Neuronal stem cell (in vitro differentiated cells): ENCODE measurements around the gene UNC45A.

ENCODE experiments used
- DNase-seq: peaks from one replicate; pipeline ENCODE4 v3.0.0-alpha.2; 2013; ENCODE audit warnings: low spot score
- H2AFZ ChIP-seq: one replicate; pipeline ENCODE4 v1.6.1; 2013; ENCODE audit warnings: mild to moderate bottlenecking, low read length, inconsistent platforms
- H2AK5ac ChIP-seq: 2 replicates; pipeline ENCODE4 v1.6.1; 2013; ENCODE audit warnings: low read depth, mild to moderate bottlenecking, inconsistent platforms, low read length, moderate library complexity, mixed read lengths
- H2BK120ac ChIP-seq: 2 replicates; pipeline ENCODE4 v1.6.1; 2013; ENCODE audit warnings: low read depth, mild to moderate bottlenecking, inconsistent platforms, low read length, moderate library complexity, mixed read lengths
- H2BK12ac ChIP-seq: one replicate; pipeline ENCODE4 v1.6.1; 2013; ENCODE audit warnings: low read length, inconsistent platforms
- H2BK15ac ChIP-seq: 2 replicates; pipeline ENCODE4 v1.6.1; 2013; ENCODE audit warnings: mild to moderate bottlenecking, low read length, inconsistent platforms, mixed read lengths
- H2BK5ac ChIP-seq: one replicate; pipeline ENCODE4 v1.6.1; 2013; ENCODE audit warnings: inconsistent platforms, mild to moderate bottlenecking, low read length, moderate library complexity
- H3K14ac ChIP-seq: one replicate; pipeline ENCODE4 v1.6.1; 2013; ENCODE audit warnings: low read length, inconsistent platforms
- H3K18ac ChIP-seq: 2 replicates; pipeline ENCODE4 v1.6.1; 2013; ENCODE audit warnings: low read length, inconsistent platforms
- H3K23ac ChIP-seq: 2 replicates; pipeline ENCODE4 v1.6.1; 2013; ENCODE audit warnings: low read depth, mild to moderate bottlenecking, mixed read lengths, low read length, inconsistent platforms; ENCODE audit not compliant: poor library complexity
- H3K27ac ChIP-seq: replicated peaks from 3 replicates; pipeline ENCODE4 v1.5.1; 2013; ENCODE audit warnings: low read length, inconsistent platforms
- H3K27me3 ChIP-seq, 3 experiments: 2 replicates each; pipeline ENCODE4 v1.6.1; 2013; ENCODE audit warnings: low read length in 3 of 3, mild to moderate bottlenecking in 2 of 3, inconsistent platforms in 1 of 3, low read depth in 1 of 3, mixed read lengths in 1 of 3, moderate library complexity in 1 of 3; ENCODE audit not compliant: control insufficient read depth in 3 of 3, insufficient read depth in 3 of 3
- H3K36me3 ChIP-seq, 2 donors: replicated peaks in 1 of 2; 2 replicates each; pipeline ENCODE4 v1.6.1; 2013; ENCODE audit warnings: low read length in 2 of 2; ENCODE audit not compliant: control insufficient read depth in 2 of 2, insufficient read depth in 2 of 2
- H3K4ac ChIP-seq: 2 replicates; pipeline ENCODE4 v1.6.1; 2013; ENCODE audit warnings: inconsistent platforms, mild to moderate bottlenecking, low read length, moderate library complexity
- H3K4me1 ChIP-seq, 2 donors: 1 replicate in 1 of 2; 2 replicates in 1 of 2; pipeline ENCODE4 v1.6.1; 2013; ENCODE audit warnings: low read length in 2 of 2, low read depth in 1 of 2; ENCODE audit not compliant: control insufficient read depth in 2 of 2, insufficient read depth in 1 of 2
- H3K4me2 ChIP-seq: one replicate; pipeline ENCODE4 v1.6.1; 2013; ENCODE audit warnings: mild to moderate bottlenecking, low read length, inconsistent platforms; ENCODE audit not compliant: insufficient read depth, poor library complexity, severe bottlenecking
- H3K4me3 ChIP-seq, 2 donors: 2 replicates each; pipeline ENCODE4 v1.5.1; 2013; ENCODE audit warnings: low read length in 2 of 2, mild to moderate bottlenecking in 2 of 2, inconsistent platforms in 1 of 2, moderate library complexity in 1 of 2
- H3K79me1 ChIP-seq: one replicate; pipeline ENCODE4 v1.6.1; 2013; ENCODE audit warnings: low read depth, mild to moderate bottlenecking, inconsistent platforms, low read length, moderate library complexity
- H3K9ac ChIP-seq: one replicate; pipeline ENCODE4 v1.6.1; 2013; ENCODE audit warnings: mild to moderate bottlenecking, low read depth, low read length, inconsistent platforms; ENCODE audit not compliant: poor library complexity
- H3K9me3 ChIP-seq, 2 donors: replicated peaks in 1 of 2; 2 replicates each; pipeline versions ENCODE3 to v1.6.1; 2013; ENCODE audit warnings: low read length in 2 of 2, mild to moderate bottlenecking in 2 of 2, inconsistent platforms in 1 of 2, low read depth in 1 of 2, mixed read lengths in 1 of 2, moderate library complexity in 1 of 2; ENCODE audit not compliant: control insufficient read depth in 2 of 2, insufficient read depth in 1 of 2
- H4K8ac ChIP-seq: one replicate; pipeline ENCODE4 v1.6.1; 2013; ENCODE audit warnings: low read depth, mild to moderate bottlenecking, inconsistent platforms, low read length, moderate library complexity
- H4K91ac ChIP-seq: one replicate; pipeline ENCODE4 v1.6.1; 2013; ENCODE audit warnings: low read length, low read depth, mild to moderate bottlenecking, inconsistent platforms; ENCODE audit not compliant: poor library complexity
- WGBS, 2 donors: extraction: QIAGEN DNeasy Blood & Tissue Kit; methylation state at CpG; one replicate each; pipeline ENCODE4 v1.1.7; 2013; ENCODE audit warnings: missing lambda C conversion rate in 2 of 2, mixed read lengths in 1 of 2; ENCODE audit not compliant: insufficient read length in 2 of 2, insufficient replicate concordance in 1 of 2; ENCODE audit errors: extremely low coverage in 2 of 2; 5-methylcytosine and 5-hydroxymethylcytosine counted together

UNC45A gene

DNA sequence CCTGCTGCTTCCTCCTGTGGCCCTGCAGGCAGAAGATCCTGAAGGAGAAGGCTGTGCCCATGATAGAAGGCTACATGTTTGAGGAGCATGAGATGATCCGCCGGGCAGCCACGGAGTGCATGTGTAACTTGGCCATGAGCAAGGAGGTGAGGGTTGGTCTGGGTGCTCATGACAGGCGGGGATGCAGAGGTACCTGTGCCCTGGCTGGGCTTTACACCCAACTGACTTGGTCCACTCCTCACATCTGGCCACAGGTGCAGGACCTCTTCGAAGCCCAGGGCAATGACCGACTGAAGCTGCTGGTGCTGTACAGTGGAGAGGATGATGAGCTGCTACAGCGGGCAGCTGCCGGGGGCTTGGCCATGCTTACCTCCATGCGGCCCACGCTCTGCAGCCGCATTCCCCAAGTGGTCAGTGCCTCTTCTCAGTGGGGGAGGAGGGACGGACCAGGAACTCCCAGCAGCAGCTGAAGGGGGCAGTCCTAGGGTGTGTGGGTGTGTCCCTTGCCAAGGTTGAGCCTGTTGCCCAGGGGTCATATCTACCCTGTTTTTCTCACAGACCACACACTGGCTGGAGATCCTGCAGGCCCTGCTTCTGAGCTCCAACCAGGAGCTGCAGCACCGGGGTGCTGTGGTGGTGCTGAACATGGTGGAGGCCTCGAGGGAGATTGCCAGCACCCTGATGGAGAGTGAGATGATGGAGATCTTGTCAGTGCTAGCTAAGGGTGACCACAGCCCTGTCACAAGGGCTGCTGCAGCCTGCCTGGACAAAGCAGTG, 18.0 kb downstream of the UNC45A start:
- peaks cover 0 to 4% (median 0%) of the 10 kb centered on the region in 3 experiments for H3K27me3 ChIP-seq
- H3K18ac ChIP-seq, result no peak overlapping the region
- H3K4me3 ChIP-seq, result no peak overlapping the region
- no peak overlapping the region for H4K91ac ChIP-seq
- no peak overlapping the region for H2BK12ac ChIP-seq
- WGBS, 2 donors, result no CpG with 5 or more reads among the region's 14 CpGs
- peaks cover 0 to 1% of the 10 kb centered on the region in 2 donors for H3K9me3 ChIP-seq
- no peak overlapping the region for H2AK5ac ChIP-seq
- H3K4ac ChIP-seq, result no peak overlapping the region
- H2BK5ac ChIP-seq, result peak overlapping the region; percentile 11
- peak overlapping the region; percentile 70 for H3K9ac ChIP-seq
- peaks cover 0 to 10% of the 10 kb centered on the region in 2 donors for H3K4me1 ChIP-seq
- no peak overlapping the region for H4K8ac ChIP-seq
- H3K14ac ChIP-seq, result no peak overlapping the region
- no peak overlapping the region for H3K4me2 ChIP-seq
- no peak overlapping the region for H3K27ac ChIP-seq
- H3K23ac ChIP-seq, result no peak overlapping the region
- H3K79me1 ChIP-seq, result peaks cover 9% of the 10 kb centered on the region
- DNase-seq, result no peak
- no peak overlapping the region for H2BK15ac ChIP-seq
- H2AFZ ChIP-seq, result no peak overlapping the region
- H2BK120ac ChIP-seq, result no peak overlapping the region
- peaks cover 43 to 59% of the 10 kb centered on the region in 2 donors for H3K36me3 ChIP-seq

DNA sequence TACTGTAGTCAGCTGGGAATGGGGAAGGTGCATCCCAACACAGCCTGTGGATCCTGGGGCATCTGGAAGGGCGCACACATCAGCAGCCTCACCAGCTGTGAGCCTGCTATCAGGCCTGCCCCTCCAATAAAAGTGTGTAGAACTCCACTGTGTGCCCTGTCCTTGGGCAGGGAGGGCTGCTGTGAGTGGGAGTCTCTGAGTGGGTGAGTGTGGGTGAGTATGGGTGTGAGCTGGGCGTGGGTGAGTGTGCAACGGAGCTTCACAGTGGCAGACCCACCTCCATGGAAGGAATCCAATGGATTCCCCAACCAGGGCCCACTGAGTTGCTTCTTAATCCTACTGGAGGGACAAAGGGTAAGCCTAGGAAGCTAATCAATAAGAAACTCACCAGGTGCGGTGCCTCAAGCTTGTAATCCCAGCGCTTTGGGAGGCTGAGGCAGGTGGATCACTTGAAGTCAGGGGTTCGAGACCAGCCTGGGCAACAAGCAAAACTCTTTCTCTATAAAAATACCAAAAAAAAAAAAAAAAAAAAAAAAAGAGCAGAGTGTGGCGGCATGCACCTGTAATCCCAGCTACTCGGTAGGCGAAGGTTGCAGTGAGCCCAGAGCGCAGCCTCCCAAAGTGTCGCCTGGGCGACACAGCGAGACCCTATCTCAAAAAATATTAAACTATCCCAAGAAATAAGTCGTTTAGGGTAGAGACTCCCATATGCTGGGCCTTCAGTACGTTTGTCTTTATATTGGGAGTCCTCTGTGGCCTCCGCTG, 19.0 kb downstream of the UNC45A start:
- Histone ChIP-seq H3K4me1 (peaks cover 0 to 10% of the 10 kb centered on the region in 2 donors), H3K14ac (no peak overlapping the region), H2AK5ac (no peak overlapping the region), H3K18ac (no peak overlapping the region), H2BK120ac (no peak overlapping the region), H3K9ac (peak overlapping the region; percentile 24), H3K23ac (peak overlapping the region; percentile 85), H2BK5ac (peak overlapping the region; percentile 46), H3K4ac (no peak overlapping the region), H3K36me3 (peaks cover 36 to 51% of the 10 kb centered on the region in 2 donors), H2BK15ac (no peak overlapping the region), H3K27me3 (peaks cover 0 to 4% (median 0%) of the 10 kb centered on the region in 3 experiments), H4K8ac (peak overlapping the region; percentile 48), H3K79me1 (peaks cover 10% of the 10 kb centered on the region), H3K4me2 (no peak overlapping the region), H3K9me3 (peaks cover 0 to 1% of the 10 kb centered on the region in 2 donors), H2BK12ac (no peak overlapping the region), H3K27ac (no peak overlapping the region), H3K4me3 (no peak overlapping the region), H4K91ac (no peak overlapping the region), H2AFZ (peak overlapping the region; percentile 65)
- DNase-seq, result no peak
- WGBS, 2 donors, result no CpG with 5 or more reads among the region's 16 CpGs

DNA sequence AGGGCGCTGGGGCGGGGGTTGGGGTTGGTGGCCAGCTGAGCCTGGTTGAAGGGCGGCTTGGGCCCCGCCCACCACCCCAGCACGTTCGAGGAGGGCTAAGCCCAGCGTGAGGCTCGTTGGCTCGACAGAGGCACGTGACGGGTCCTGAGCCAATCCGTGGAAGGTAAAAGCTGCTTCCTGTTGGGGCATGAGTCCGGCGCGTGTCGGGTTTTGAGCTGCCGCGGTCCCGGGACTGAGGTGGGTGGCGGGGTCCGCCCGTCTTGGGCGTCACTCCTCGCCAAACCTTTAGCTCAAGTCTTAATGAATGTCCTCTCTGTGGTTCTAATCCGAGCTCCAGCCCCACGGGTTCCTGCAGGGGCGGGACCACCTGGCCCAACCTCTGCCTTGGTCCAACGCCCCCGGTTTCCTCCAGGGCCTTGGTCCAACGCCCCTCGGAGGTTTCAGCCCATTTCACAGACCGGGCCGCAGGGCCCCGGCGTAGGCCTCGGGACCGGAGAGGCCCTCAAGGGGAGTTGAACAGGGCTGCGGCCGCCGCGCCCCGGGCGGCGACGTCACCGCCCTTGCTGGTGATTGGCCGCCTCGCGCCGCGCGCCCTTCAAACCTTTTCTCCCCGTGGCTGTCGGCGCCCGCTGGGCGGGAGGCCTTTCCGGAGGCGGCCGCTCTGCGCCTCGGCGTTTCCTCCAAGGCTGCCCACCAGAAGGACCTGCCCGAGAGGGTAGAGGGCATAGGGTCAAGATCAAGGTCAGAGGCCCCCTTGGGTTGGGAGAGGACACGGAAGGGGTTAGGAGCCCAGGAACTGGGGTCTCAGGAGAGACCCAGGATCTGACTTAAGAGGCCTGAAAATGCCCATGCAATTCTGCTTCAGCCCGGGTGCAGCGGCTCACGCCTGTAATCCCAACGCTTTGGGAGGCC, 19.9 kb downstream of the UNC45A start, which contains the start of gene RCCD1:
TSS of gene RCCD1 (plus strand) at position 173 of the 912 bp plus-strand sequence. CDS start 1,851 bp downstream, outside the sequence.
- H3K4me3 ChIP-seq, result peak within 1 kb of the TSS; percentile 50 to 91
- peak within 1 kb of the TSS; percentile 71 for H3K14ac ChIP-seq
- peak within 1 kb of the TSS; percentile 48 for H4K8ac ChIP-seq
- peak within 1 kb of the TSS; percentile 65 for H2AFZ ChIP-seq
- peaks cover 31 to 44% of the 10 kb centered on the region in 2 donors for H3K36me3 ChIP-seq
- H2AK5ac ChIP-seq, result peak within 1 kb of the TSS; percentile 90
- peaks cover 0 to 1% of the 10 kb centered on the region in 2 donors for H3K9me3 ChIP-seq
- H3K4me1 ChIP-seq, result peaks cover 0 to 10% of the 10 kb centered on the region in 2 donors
- peak within 1 kb of the TSS; percentile 85 for H3K23ac ChIP-seq
- peak within 1 kb of the TSS; percentile 86 for H3K4me2 ChIP-seq
- peak; percentile 78 for DNase-seq
- peak within 1 kb of the TSS; percentile 88 for H3K9ac ChIP-seq
- H4K91ac ChIP-seq, result peak within 1 kb of the TSS; percentile 53
- no peak within 1 kb of the TSS for H2BK12ac ChIP-seq
- no peak within 1 kb of the TSS for H2BK120ac ChIP-seq
- peak within 1 kb of the TSS; percentile 95 for H2BK5ac ChIP-seq
- peak within 1 kb of the TSS; percentile 76 for H3K27ac ChIP-seq
- H3K79me1 ChIP-seq, result peaks cover 10% of the 10 kb centered on the region
- peaks cover 0 to 4% (median 0%) of the 10 kb centered on the region in 3 experiments for H3K27me3 ChIP-seq
- no CpG with 5 or more reads among the region's 69 CpGs for WGBS, 2 donors
- no peak within 1 kb of the TSS for H2BK15ac ChIP-seq
- peak within 1 kb of the TSS; percentile 53 for H3K4ac ChIP-seq
- peak within 1 kb of the TSS; percentile 96 for H3K18ac ChIP-seq
